ENCODE results near the gene LAIR2.

GRCh38 chr19:54556194-54556593, 53.6 kb downstream of the LAIR2 start:
- no peak for TF ChIP-seq CTCF (IDR thresholded peaks at IDR 0.05; ENCODE audit: insufficient read depth, low read length, poor library complexity, severe bottlenecking)
- TF ChIP-seq EZH2phosphoT487 (conservative IDR thresholded peaks at IDR 0.05; ENCODE audit: low read length) = no peak
